Stimulated activated CD4-positive, alpha-beta T cell treated with anti-CD3 and anti-CD28 coated beads, Interleukin-1b, Interleukin-23, amount 100 ng/mL, for 48 hours (primary cell): Measurements from ENCODE around the gene CEP63.
A peak's percentile ranks its signal among the peaks of the same experiment; 100 is the strongest.
"Not testable (repeated sequence)": the region's sequence is repeated elsewhere in the genome, so short reads cannot be mapped to it uniquely, and the experiment has no call there.

Experiments
- DNase-seq: peaks from one replicate; pipeline ENCODE4 v3.0.0-alpha.2; 2020

Gene CEP63

GRCh38 chr3:134525293-134525692 is 39.4 kb downstream of the CEP63 start:
- no peak for DNase-seq

GRCh38 chr3:134526319-134526718 is 40.5 kb downstream of the CEP63 start:
- DNase-seq = no peak

- peak; percentile 19 for DNase-seq
Observed at GRCh38 chr3:134527037-134527436, 41.2 kb downstream of the CEP63 start.

GRCh38 chr3:134527538-134528186 is 41.8 kb downstream of the CEP63 start:
- no peak for DNase-seq

- DNase-seq = no peak
Observed at GRCh38 chr3:134533493-134533892, 47.6 kb downstream of the CEP63 start.

- DNase-seq = no peak
Observed at GRCh38 chr3:134535186-134535970, 49.5 kb downstream of the CEP63 start.

- no peak for DNase-seq
Observed at GRCh38 chr3:134536781-134537180, 50.9 kb downstream of the CEP63 start.

GRCh38 chr3:134542287-134542958 is 56.6 kb downstream of the CEP63 start:
- no peak for DNase-seq

- no peak for DNase-seq
Observed at GRCh38 chr3:134543113-134543512, 57.3 kb downstream of the CEP63 start.

GRCh38 chr3:134544316-134544715 is 58.5 kb downstream of the CEP63 start:
- DNase-seq = no peak

- not testable (repeated sequence) for DNase-seq
Observed at GRCh38 chr3:134544783-134545182, 58.9 kb downstream of the CEP63 start.

GRCh38 chr3:134545818-134546217 is 60.0 kb downstream of the CEP63 start:
- DNase-seq = no peak

GRCh38 chr3:134552784-134553183 is 66.9 kb downstream of the CEP63 start:
- DNase-seq = no peak

- DNase-seq = no peak
Observed at GRCh38 chr3:134559591-134559990, 73.7 kb downstream of the CEP63 start.

- DNase-seq = no peak
Observed at GRCh38 chr3:134562055-134562454, 76.2 kb downstream of the CEP63 start.

- no peak for DNase-seq
Observed at GRCh38 chr3:134563601-134564000, 77.7 kb downstream of the CEP63 start.

- no peak for DNase-seq
Observed at GRCh38 chr3:134564991-134565390, 79.1 kb downstream of the CEP63 start.

GRCh38 chr3:134567605-134568004 is 81.7 kb downstream of the CEP63 start:
- DNase-seq = no peak

- no peak for DNase-seq
Observed at GRCh38 chr3:134568790-134569189, 82.9 kb downstream of the CEP63 start.

GRCh38 chr3:134569899-134570298 is 84.0 kb downstream of the CEP63 start:
- not testable (repeated sequence) for DNase-seq

- DNase-seq = no peak
Observed at GRCh38 chr3:134576426-134576825, 90.6 kb downstream of the CEP63 start.

- DNase-seq = no peak
Observed at GRCh38 chr3:134576831-134577230, 91.0 kb downstream of the CEP63 start.

- no peak for DNase-seq
Observed at GRCh38 chr3:134579141-134579665, 93.3 kb downstream of the CEP63 start.

GRCh38 chr3:134590766-134591165 is 104.9 kb downstream of the CEP63 start:
- no peak for DNase-seq
